Kidney epithelial cell (primary cell): Measurements from ENCODE around the gene WDR49. TPM values are rescaled to one million over a fixed set of nuclear protein-coding genes. Genes with fewer than 3 reads are reported as not detected.

ENCODE experiments used
- DNase-seq: peaks from one replicate; pipeline ENCODE4 v3.0.0-alpha.2; 2010; ENCODE audit warnings: low read depth
- H3K27me3 ChIP-seq: 2 replicates; pipeline ENCODE4 v1.6.0; 2011; ENCODE audit warnings: low read length; ENCODE audit not compliant: control insufficient read depth, insufficient read depth
- H3K36me3 ChIP-seq: 2 replicates; pipeline ENCODE4 v1.5.1; 2011; ENCODE audit warnings: low read length; ENCODE audit not compliant: control insufficient read depth, insufficient read depth
- H3K4me3 ChIP-seq: 2 replicates; pipeline ENCODE4 v1.5.1; 2011; ENCODE audit warnings: low read depth, mild to moderate bottlenecking, control low read depth, low read length
- total RNA-seq: library from RNA; depleted of rRNA; stranded (reverse); fragments of >200 nt; gene quantifications from 2 replicates; pipeline ENCODE4 v1.2.3, GENCODE V29; 2015
- TF ChIP-seq, protein P1 (sequence below): IDR thresholded peaks from 2 replicates; pipeline ENCODE4 v1.5.1; 2011; ENCODE audit warnings: mild to moderate bottlenecking, moderate library complexity, low read length, control low read depth, inconsistent platforms; ENCODE audit not compliant: insufficient read depth, poor library complexity, severe bottlenecking

Gene WDR49
- total RNA-seq, 1 donor from 2014 or later: not detected

DNA sequence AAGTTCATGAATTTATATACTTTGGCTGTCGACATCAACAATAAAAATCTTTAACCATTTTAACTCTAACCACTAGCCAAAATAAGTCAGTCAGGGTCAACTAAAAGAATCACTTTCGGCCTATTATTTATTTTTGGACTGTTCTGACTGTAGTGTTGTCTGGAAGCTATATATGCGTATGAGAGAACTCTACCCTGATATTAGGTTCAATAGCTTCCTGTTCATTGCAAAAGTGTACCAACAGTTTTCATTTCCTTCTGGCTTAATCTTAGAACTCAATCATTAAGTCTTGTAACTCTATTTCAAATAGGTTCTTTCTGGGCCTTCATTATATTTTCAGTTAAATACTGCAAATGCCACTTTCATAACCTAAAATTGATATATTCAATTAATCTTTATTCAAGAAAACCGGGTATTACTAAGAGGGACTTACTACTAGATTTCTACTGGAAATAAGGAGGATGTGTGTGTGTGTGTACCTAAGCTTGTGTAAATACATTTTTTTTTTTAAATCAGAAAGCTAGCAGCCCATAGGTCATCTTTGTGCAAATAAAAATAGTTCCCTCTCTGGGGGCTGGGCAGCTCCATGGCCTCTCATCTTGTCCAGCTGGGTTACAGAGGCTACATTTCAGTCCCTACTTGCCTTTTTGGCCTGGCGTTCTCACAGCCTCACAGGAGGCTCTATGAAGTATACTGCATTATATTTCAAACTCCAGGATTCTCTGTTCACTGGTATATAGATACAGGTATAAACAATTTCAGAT, 185.7 kb downstream of the WDR49 start:
- H3K27me3 ChIP-seq: no peaks in the 10 kb centered on the region
- H3K4me3 ChIP-seq: no peak overlapping the region
- TF ChIP-seq, protein P1, sequence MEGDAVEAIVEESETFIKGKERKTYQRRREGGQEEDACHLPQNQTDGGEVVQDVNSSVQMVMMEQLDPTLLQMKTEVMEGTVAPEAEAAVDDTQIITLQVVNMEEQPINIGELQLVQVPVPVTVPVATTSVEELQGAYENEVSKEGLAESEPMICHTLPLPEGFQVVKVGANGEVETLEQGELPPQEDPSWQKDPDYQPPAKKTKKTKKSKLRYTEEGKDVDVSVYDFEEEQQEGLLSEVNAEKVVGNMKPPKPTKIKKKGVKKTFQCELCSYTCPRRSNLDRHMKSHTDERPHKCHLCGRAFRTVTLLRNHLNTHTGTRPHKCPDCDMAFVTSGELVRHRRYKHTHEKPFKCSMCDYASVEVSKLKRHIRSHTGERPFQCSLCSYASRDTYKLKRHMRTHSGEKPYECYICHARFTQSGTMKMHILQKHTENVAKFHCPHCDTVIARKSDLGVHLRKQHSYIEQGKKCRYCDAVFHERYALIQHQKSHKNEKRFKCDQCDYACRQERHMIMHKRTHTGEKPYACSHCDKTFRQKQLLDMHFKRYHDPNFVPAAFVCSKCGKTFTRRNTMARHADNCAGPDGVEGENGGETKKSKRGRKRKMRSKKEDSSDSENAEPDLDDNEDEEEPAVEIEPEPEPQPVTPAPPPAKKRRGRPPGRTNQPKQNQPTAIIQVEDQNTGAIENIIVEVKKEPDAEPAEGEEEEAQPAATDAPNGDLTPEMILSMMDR: no peak
- no peak for DNase-seq
- H3K36me3 ChIP-seq: no peaks in the 10 kb centered on the region

DNA sequence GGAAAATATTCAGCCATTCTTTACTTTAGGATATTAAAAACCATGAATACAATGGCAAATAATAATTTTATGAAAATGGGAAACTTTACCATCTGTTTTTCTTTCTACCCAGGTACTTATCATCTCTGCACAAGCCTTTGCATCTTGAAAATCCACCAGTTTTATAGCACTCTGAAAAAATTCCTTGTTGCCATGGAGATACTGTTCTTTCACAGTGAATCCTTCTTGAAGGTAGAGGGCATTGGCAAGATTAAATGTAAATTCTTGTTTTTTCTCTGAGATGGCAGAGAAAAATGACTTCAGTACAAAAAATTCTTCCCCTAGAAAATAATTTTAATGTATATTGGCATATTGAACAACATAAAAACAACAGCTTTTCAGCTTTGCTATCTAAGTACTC, 186.8 kb downstream of the WDR49 start:
- Histone ChIP-seq H3K36me3 (no peaks in the 10 kb centered on the region), H3K27me3 (no peaks in the 10 kb centered on the region), H3K4me3 (no peak overlapping the region)
- TF ChIP-seq, protein P1: no peak
- no peak for DNase-seq

DNA sequence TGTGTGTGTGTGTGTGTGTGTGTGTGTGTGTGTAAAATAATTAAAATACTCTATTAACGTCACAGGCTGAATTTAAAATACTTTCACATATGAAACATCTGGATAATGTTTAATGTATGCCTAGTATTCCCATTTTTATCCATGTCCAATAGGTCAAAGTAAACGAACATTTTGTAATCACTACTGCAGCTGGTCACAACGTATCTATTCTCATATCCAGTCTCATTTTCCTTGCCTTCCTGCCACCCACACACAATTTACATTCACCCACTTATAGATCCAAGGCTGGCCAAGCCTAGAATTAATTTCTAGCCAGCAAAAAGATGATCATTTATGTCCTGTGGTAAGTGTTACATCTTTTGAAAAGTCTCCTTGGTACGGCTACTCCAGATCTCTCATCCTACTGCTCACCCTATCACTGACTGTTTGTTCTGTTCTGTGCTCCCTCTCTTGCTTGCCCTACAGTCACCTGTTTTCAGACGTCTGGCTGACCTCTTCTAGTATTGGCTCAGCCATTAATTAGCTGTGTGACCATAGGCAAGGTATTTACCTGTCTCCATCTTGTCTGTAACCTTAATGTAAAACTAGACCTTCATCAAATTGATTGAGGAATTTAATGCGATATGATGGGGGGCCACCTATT, 197.5 kb downstream of the WDR49 start:
- DNase-seq: no peak
- TF ChIP-seq, protein P1: no peak
- Histone ChIP-seq H3K4me3 (no peak overlapping the region), H3K36me3 (no peaks in the 10 kb centered on the region), H3K27me3 (no peaks in the 10 kb centered on the region)

DNA sequence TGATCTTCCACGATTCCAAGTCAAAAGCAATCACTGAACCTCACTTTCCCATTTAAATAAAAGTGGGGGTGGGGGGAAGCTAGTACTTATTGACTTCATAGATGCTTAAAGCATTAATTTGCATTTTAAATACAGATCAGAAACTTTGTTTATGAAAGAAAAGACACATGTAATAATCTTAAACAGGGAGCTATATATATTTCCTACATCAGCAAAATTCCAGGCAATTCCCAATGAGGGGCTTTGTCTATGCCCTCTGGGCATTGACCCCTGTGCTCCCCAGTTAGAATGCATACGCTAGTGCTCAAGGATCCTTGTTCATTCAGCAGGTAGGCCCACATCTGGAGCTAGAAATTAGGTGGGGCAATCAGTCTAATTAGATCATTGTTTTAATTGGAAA, 199.9 kb downstream of the WDR49 start:
- no peaks in the 10 kb centered on the region for H3K27me3 ChIP-seq
- H3K4me3 ChIP-seq: no peak overlapping the region
- TF ChIP-seq, protein P1: no peak
- no peak for DNase-seq
- no peaks in the 10 kb centered on the region for H3K36me3 ChIP-seq

DNA sequence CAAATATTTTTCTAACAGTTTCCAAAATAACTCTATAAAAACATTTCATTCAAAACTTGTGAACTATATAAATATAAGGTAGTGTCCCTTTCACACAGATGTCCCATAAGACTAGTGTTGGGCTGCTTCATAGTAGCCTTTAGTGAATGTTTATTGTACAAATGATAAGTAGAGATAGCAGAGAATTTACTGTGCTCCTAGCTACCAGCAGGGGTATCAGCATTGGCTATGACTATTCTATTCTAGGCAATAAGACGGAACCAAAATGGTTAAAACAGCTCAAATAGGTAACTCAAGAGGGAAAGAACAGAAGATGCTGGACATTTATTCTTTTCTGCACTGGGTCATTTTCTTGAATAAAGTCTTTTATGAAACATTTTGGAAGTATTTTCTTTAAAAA, 202.5 kb downstream of the WDR49 start:
- H3K27me3 ChIP-seq: no peaks in the 10 kb centered on the region
- no peak overlapping the region for H3K4me3 ChIP-seq
- TF ChIP-seq, protein P1: no peak
- H3K36me3 ChIP-seq: no peaks in the 10 kb centered on the region
- no peak for DNase-seq
